ENCODE data around the gene ARHGEF11. TPM values are rescaled to one million over a fixed set of nuclear protein-coding genes. Genes with fewer than 3 reads are reported as not detected.

The ARHGEF11 gene
- total RNA-seq, 2 experiments from 2014 or later: 1.4 to 1.8 TPM

DNA sequence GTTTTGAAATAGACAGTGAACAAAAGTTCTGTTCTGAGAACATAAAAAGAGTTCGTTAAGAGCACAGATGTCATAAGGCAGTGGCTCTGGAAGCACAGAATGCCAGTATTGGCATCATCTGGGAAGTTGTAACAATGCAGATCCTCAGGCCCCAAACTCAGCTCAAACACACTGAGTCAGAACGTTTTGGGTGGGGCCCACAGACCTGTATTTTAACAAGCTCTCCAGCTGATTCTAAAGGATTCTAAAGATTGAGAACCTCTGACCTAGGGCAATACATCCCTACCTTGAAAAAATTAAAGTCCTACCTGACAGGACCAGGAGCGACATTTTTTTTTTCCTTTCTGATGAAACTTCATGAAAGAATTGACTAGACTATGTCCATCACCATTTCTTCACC lies 13.2 kb downstream of the ARHGEF11 start:
- intact Hi-C loops (cut with micrococcal nuclease): no loop called here
- Mint-ChIP-seq H3K27me3 (peaks cover 20% of the 10 kb centered on the region), H3K27ac (no peak overlapping the region), H3K9me3 (no peaks in the 10 kb centered on the region), H3K4me3 (no peak overlapping the region), H3K4me1 (ENCODE audit: low read depth) (no peaks in the 10 kb centered on the region), H3K36me3 (ENCODE audit: low read depth) (no peaks in the 10 kb centered on the region)
- POLR2A ChIA-PET: no interaction called here
- TF ChIP-seq, protein P1, sequence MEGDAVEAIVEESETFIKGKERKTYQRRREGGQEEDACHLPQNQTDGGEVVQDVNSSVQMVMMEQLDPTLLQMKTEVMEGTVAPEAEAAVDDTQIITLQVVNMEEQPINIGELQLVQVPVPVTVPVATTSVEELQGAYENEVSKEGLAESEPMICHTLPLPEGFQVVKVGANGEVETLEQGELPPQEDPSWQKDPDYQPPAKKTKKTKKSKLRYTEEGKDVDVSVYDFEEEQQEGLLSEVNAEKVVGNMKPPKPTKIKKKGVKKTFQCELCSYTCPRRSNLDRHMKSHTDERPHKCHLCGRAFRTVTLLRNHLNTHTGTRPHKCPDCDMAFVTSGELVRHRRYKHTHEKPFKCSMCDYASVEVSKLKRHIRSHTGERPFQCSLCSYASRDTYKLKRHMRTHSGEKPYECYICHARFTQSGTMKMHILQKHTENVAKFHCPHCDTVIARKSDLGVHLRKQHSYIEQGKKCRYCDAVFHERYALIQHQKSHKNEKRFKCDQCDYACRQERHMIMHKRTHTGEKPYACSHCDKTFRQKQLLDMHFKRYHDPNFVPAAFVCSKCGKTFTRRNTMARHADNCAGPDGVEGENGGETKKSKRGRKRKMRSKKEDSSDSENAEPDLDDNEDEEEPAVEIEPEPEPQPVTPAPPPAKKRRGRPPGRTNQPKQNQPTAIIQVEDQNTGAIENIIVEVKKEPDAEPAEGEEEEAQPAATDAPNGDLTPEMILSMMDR (IDR thresholded peaks at IDR 0.05): no peak
- DNase-seq (no peak), ATAC-seq (no peak)
- CTCF ChIA-PET: interaction anchor here (0.8 kb wide), 1 partner anchor 58 kb away, joined by 3 read pairs; no protein-coding TSS in a partner anchor

DNA sequence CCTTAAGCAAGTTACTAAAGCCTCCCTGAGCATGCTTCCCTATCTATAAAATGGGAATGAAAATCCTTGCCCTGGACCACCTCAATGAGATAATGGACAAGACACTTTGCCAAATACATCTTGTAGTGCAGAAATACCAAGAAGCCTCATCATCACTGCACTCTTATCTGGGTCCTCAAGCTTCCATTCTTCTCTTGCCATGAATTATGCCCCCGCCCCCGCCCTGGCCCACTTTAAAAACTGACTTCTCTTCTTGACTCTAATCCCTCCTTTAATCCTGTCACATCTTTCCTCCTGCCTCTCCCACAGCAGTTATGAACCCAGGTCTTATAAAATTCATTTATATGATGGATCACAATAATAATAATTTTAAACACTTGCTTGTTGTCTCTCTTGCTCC lies 14.8 kb downstream of the ARHGEF11 start:
- no peak overlapping the region for H3K27ac Mint-ChIP-seq
- TF ChIP-seq, protein P1 (IDR thresholded peaks at IDR 0.05): no peak
- ATAC-seq (no peak), DNase-seq (no peak)
- CTCF ChIA-PET: no interaction called here
- H3K9me3 Mint-ChIP-seq: no peaks in the 10 kb centered on the region
- H3K27me3 Mint-ChIP-seq: peaks cover 21% of the 10 kb centered on the region
- intact Hi-C loops (cut with micrococcal nuclease): no loop called here
- H3K4me3 Mint-ChIP-seq: no peak overlapping the region
- H3K4me1 Mint-ChIP-seq (ENCODE audit: low read depth): no peaks in the 10 kb centered on the region
- POLR2A ChIA-PET: no interaction called here
- H3K36me3 Mint-ChIP-seq (ENCODE audit: low read depth): no peaks in the 10 kb centered on the region

DNA sequence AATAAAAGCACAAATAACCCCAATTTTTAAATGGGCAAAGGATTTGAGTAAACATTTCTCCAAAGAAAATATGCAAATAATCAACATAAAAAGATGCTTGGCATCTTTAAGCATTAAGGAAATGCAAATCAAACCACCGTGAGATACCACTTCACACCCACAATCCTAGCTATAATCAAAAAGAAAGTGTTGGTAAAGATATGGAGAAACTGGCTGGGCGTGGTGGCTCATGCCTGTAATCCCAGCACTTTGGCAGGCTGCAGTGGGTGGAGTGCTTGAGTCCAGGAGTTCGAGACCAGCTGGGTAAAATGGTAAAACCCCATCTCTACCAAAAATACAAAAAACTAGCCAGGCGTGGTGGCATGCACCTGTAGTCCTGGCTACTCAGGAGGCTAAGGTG lies 16.9 kb downstream of the ARHGEF11 start:
- H3K27ac Mint-ChIP-seq: no peak overlapping the region
- DNase-seq (no peak), ATAC-seq (no peak)
- ChIA-PET CTCF (interaction anchor here (1.0 to 1.2 kb wide), 2 partner anchors 11 to 82 kb away, joined by 3 to 4 read pairs; no protein-coding TSS in a partner anchor), POLR2A (no interaction called here)
- intact Hi-C loops (cut with micrococcal nuclease): no loop called here
- H3K9me3 Mint-ChIP-seq: no peaks in the 10 kb centered on the region
- no peaks in the 10 kb centered on the region for H3K36me3 Mint-ChIP-seq (ENCODE audit: low read depth)
- TF ChIP-seq, protein P1 (IDR thresholded peaks at IDR 0.05): no peak
- H3K4me3 Mint-ChIP-seq: no peak overlapping the region
- H3K27me3 Mint-ChIP-seq: peaks cover 20% of the 10 kb centered on the region
- H3K4me1 Mint-ChIP-seq (ENCODE audit: low read depth): no peaks in the 10 kb centered on the region

DNA sequence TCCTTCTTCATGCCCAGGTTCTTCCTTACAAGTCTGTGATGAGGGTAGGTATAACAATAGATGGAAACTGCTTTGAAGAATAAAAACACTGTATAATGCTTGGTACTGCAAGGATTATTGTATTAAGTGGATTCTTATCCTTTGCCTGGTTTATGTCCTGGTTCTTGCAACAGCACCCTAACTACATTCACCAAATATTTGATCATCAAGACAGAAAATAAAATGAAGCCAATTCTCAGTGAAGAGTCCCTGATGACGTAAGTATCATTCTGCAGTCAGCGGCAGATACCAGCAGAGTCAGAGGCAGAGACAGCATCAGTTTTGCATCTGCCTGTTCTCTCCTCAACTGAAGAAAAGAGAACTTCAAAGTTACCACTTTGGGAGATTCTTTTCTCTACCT lies 19.7 kb downstream of the ARHGEF11 start:
- no peak for ATAC-seq
- Mint-ChIP-seq H3K4me1 (ENCODE audit: low read depth) (no peaks in the 10 kb centered on the region), H3K27ac (no peak overlapping the region), H3K27me3 (peaks cover 14% of the 10 kb centered on the region), H3K9me3 (peaks cover 10% of the 10 kb centered on the region), H3K36me3 (ENCODE audit: low read depth) (peaks cover under 1% of the 10 kb centered on the region), H3K4me3 (no peak overlapping the region)
- ChIA-PET POLR2A (no interaction called here), CTCF (no interaction called here)
- DNase-seq: no peak
- intact Hi-C loops (cut with micrococcal nuclease): no loop called here
- TF ChIP-seq, protein P1 (IDR thresholded peaks at IDR 0.05): no peak

DNA sequence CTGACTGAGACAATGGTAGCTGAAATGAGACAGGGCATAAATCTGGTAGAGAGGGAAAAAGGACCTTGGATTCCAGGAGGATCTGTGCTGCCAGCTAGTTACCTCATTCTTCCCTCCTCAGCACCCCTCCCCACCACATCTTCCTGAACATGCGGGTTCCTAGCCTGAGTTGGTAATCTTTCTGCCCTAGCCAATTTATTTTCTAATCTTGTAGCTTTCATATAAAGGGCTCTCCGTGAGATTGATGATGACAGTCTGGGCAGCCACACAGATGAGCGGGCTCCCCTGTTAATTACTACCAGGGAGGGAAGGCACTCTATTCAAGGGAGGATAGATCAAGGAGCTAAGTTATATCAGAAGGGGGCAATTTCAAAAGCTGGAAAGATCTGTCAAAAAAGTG lies 20.2 kb downstream of the ARHGEF11 start:
- ChIA-PET CTCF (no interaction called here), POLR2A (no interaction called here)
- peaks cover 14% of the 10 kb centered on the region for H3K27me3 Mint-ChIP-seq
- no peaks in the 10 kb centered on the region for H3K4me1 Mint-ChIP-seq (ENCODE audit: low read depth)
- intact Hi-C loops (cut with micrococcal nuclease): no loop called here
- TF ChIP-seq, protein P1 (IDR thresholded peaks at IDR 0.05): no peak
- H3K4me3 Mint-ChIP-seq: no peak overlapping the region
- H3K9me3 Mint-ChIP-seq: peaks cover 11% of the 10 kb centered on the region
- ATAC-seq: no peak
- DNase-seq: no peak
- H3K36me3 Mint-ChIP-seq (ENCODE audit: low read depth): peaks cover 1% of the 10 kb centered on the region
- no peak overlapping the region for H3K27ac Mint-ChIP-seq

Measured in activated CD8-positive, alpha-beta T cell treated with anti-CD3 and anti-CD28 coated beads for 36 hours (primary cell).